Fibroblast of villous mesenchyme (primary cell): ENCODE data around the gene LIFR. TPM values are rescaled to one million over a fixed set of nuclear protein-coding genes. Genes with fewer than 3 reads are reported as not detected.

Experiments used
- DNase-seq: peaks from one replicate; pipeline ENCODE4 v3.0.0-alpha.2; 2010; ENCODE audit warnings: low read depth
- H3K4me3 ChIP-seq: 2 replicates; pipeline ENCODE4 v1.5.1; 2011; ENCODE audit warnings: low read depth, mild to moderate bottlenecking, low read length
- total RNA-seq: library from RNA; depleted of rRNA; stranded (reverse); fragments of >200 nt; gene quantifications from 2 replicates; pipeline ENCODE4 v1.2.3, GENCODE V29; 2012
- TF ChIP-seq, protein P1 (sequence below): IDR thresholded peaks from 2 replicates; pipeline ENCODE4 v1.5.1; 2012; ENCODE audit warnings: low read depth, mild to moderate bottlenecking, low read length; ENCODE audit not compliant: insufficient read depth

Gene LIFR
- total RNA-seq, 1 donor, result 40.2 TPM

DNA sequence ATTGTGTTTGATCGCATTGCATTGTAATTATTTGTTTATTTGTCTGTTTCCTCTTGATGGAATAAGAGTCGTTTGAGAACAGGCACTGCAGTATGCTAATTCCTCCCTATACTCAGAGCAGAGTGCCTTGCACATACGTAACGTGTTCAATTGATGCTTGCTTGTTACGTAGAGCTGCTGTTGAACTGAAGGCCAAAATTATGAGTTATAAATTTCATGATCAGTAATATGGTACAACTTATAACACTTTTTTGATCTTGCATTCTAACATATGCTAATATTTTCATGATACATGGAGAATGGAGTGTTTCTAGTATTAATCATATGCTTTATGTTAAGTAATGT, 26.5 kb upstream of the LIFR start:
- no peak for DNase-seq
- H3K4me3 ChIP-seq, result no peak overlapping the region
- TF ChIP-seq, protein P1, sequence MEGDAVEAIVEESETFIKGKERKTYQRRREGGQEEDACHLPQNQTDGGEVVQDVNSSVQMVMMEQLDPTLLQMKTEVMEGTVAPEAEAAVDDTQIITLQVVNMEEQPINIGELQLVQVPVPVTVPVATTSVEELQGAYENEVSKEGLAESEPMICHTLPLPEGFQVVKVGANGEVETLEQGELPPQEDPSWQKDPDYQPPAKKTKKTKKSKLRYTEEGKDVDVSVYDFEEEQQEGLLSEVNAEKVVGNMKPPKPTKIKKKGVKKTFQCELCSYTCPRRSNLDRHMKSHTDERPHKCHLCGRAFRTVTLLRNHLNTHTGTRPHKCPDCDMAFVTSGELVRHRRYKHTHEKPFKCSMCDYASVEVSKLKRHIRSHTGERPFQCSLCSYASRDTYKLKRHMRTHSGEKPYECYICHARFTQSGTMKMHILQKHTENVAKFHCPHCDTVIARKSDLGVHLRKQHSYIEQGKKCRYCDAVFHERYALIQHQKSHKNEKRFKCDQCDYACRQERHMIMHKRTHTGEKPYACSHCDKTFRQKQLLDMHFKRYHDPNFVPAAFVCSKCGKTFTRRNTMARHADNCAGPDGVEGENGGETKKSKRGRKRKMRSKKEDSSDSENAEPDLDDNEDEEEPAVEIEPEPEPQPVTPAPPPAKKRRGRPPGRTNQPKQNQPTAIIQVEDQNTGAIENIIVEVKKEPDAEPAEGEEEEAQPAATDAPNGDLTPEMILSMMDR, result no peak

DNA sequence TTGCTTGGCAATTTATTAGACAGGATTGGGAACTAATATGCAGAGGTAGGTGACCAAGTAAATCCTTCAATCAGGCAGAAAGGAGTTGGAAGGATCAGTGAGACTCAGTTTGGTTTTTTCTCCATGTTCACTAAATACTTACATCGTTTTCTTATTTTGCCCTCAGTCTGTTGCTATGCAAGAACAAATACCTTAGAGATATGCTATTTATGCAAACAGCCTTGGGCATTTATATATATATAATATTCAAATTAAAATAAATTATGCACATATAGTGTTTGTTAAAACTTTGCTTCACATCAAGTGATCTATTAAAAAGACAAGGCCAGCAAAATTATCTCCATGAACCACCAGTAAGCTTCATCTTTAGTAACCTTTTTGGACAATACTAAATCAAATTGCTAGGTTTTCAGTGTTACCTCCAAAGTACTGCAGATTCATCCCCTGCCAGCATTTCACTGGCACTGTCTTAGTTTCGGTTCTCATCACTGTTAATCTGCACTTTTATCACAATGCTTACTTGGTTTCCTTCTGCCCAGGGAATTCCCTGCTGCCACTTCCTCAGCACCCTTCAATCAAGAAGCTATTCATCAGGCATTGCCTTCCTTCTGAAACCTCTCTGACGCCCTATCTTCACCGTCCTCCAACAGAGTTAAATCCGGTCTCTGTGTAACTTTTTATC, 26.0 kb upstream of the LIFR start:
- no peak overlapping the region for H3K4me3 ChIP-seq
- no peak for DNase-seq
- TF ChIP-seq, protein P1, result no peak

DNA sequence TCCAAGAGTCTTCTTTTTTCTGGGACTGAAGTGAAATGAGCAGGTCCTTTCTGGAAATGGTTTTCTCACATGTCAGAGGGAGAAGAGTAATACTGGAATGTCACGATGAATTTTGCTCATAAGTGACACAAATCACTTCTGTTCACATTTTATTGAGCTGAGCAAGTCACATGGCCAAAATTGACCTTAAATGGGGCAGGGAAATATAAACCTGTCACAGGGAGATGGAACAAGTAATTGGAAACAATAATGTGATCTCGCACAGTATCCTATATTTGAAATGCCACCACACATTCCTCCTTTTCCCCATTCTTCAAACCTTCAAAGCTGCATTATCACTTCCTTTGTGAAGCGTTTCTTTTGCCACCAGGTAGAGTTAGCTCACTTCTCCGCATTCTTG, 25.2 kb upstream of the LIFR start:
- TF ChIP-seq, protein P1, result no peak
- H3K4me3 ChIP-seq, result no peak overlapping the region
- no peak for DNase-seq

DNA sequence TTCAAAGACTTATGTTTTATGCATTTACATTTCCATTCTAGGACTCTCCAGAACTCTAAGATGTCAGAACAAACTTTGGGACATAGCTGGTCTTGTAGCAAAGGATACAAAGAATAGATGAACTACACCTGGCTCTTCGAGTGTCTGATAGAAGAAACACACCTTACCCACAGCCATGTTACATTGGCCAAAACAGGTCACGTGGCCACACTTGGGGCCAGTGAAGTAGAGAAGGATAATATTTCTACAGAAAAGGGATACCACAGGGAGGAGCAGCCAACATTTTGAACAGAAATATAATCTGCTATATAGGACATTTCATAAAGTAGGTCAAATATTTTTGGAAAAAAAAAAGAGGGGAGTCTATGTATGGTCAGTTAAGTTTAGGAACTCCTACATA, 22.7 kb upstream of the LIFR start:
- DNase-seq, result no peak
- TF ChIP-seq, protein P1, result no peak
- no peak overlapping the region for H3K4me3 ChIP-seq

DNA sequence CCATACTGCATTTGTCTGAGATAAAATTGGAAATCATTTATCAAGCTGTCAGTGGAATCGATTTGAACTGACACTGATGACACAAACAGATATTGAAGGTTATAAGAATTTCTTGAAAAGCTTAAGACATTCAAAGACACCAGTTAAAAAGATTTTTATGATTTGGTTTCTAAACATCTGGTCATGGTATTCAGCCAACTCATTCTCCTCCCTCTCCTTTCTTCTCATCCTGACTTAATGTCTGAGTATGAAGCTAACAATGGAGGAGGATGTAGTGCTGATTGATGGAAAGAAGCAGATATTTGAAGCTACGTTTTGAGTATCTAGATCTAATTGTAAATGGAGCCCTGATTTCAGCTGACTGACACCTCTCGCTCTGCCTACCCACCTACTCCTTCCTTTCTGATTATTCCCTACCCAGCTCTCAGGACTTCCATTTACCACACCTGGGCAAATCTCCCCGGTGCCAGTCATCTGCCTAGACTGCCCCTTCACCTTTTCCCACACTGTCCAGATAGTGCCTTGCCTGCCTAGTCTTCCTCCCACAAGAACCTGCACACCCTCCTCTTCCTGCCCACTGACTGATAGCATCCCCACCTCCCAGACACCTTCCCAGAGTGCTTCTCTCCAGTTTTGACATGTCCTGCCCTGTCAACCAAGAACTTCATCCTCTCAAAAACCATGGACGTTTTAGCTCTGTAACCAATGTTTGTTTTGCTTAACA, 20.7 kb upstream of the LIFR start:
- DNase-seq, result no peak
- TF ChIP-seq, protein P1, result no peak
- no peak overlapping the region for H3K4me3 ChIP-seq

DNA sequence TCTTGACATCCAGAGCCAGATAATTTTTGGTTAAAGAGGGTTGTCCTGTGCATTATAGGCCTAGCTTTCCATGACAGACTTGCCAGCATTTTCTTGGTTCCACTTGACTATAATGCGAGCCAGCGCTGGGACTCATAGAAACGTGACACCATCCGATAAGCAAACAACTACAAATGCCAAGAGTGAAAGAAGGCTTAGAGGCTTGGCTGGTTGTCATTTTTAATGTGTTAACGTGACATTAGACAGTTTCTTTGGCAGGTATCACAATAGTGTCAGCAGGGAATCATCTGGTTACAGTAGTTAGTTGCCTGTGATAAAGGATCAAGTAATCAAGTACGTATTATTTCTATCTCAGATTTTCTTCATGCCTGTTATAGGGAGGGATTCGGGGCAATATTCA, 20.0 kb upstream of the LIFR start:
- TF ChIP-seq, protein P1, result no peak
- no peak for DNase-seq

More for the DNA sequence above, 20.0 kb upstream of the LIFR start:
- no peak overlapping the region for H3K4me3 ChIP-seq
